Vagina (tissue), 2 donors: ENCODE data around the gene IWS1.

Experiments
- CTCF ChIP-seq, 3 experiments: fragments of 450-650 bp in 2 of 3; fragments of 200-600 bp in 1 of 3; sonication (generic) in 1 of 3; IDR thresholded peaks; one replicate each; pipeline ENCODE4 v1.5.1; 2017 to 2019; ENCODE audit warnings: antibody characterized with exemption in 3 of 3, mild to moderate bottlenecking in 2 of 3, moderate library complexity in 2 of 3
- POLR2A ChIP-seq, 2 donors: fragments of 450-650 bp; IDR thresholded peaks; one replicate each; pipeline ENCODE4 v1.6.1; 2017; ENCODE audit warnings: antibody characterized with exemption in 2 of 2, mild to moderate bottlenecking in 2 of 2, moderate library complexity in 2 of 2
- POLR2AphosphoS5 ChIP-seq, 2 donors: sonication (generic); formaldehyde crosslinking; IDR thresholded peaks; one replicate each; pipeline ENCODE4 v1.9.0; 2017; ENCODE audit warnings: antibody characterized with exemption in 2 of 2, mild to moderate bottlenecking in 2 of 2, low read depth in 1 of 2; ENCODE audit not compliant: insufficient read depth in 1 of 2

- TF ChIP-seq CTCF (IDR thresholded peaks at IDR 0.05) = no peak
- no peak for TF ChIP-seq POLR2A (IDR thresholded peaks at IDR 0.05)
- no peak for TF ChIP-seq POLR2AphosphoS5 (IDR thresholded peaks at IDR 0.05; ENCODE audit: insufficient read depth in 1 of 2, low read depth in 1 of 2)
Observed at GRCh38 chr2:127545189-127545588, 18.9 kb upstream of the IWS1 start.
